ENCODE measurements around the gene MCAM.

The MCAM gene, protein sequence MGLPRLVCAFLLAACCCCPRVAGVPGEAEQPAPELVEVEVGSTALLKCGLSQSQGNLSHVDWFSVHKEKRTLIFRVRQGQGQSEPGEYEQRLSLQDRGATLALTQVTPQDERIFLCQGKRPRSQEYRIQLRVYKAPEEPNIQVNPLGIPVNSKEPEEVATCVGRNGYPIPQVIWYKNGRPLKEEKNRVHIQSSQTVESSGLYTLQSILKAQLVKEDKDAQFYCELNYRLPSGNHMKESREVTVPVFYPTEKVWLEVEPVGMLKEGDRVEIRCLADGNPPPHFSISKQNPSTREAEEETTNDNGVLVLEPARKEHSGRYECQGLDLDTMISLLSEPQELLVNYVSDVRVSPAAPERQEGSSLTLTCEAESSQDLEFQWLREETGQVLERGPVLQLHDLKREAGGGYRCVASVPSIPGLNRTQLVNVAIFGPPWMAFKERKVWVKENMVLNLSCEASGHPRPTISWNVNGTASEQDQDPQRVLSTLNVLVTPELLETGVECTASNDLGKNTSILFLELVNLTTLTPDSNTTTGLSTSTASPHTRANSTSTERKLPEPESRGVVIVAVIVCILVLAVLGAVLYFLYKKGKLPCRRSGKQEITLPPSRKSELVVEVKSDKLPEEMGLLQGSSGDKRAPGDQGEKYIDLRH

DNA sequence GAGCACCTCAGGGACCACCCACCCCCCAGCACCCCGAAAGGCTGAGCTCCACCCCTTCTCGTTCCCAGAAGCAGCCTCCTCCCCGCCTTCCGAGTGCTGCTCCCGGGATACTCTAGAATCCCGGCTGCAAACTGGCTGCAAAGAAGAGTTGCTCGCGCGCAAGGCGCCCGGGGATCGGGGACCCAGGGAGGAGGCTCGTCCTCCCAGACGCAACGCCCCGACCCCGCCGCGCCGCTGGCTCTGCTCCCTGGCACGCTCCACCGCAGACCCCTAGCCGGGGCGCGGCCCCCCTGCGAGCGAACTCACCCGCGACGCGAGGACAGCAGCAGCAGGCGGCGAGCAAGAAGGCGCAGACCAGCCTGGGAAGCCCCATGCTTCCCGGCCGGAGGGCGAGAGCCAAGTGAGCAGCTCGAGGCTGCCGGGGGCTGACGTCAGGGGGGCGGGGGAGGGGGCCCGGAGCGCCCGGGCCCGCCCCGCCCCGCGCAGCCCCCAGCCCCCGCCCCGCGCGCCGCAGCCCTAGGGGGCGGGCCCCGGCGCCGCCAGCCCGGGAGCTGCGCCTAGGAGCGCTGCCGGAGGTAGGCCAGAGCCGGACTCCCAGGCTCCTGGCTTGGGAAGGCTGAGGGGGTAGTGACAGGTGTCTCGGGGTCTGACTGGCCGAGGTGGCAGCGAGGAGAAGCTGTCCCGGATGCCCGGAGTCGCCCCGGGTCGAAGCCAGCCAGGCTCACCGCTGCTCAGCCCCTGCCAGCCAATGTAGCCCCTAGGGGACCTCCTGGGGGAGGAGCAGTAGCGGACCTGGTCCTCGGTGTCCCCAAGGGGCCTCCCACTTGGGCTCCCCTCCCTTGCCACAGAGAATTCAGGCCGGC is at the start of gene MCAM:
TSS of gene MCAM (minus strand) at position 402 of the 863 bp plus-strand sequence. CDS start at position 373, 29 bp downstream.
- POLR2A ChIA-PET = interaction anchor here (0.8 to 3.7 kb wide), 13 partner anchors 9 to 266 kb away, joined by 3 to 17 read pairs (median 3); partner anchors contain the start of genes CBL, DPAGT1 and RNF26
- TF ChIP-seq SP1 (IDR thresholded peaks at IDR 0.05) (no peak), L3MBTL2 (conservative IDR thresholded peaks at IDR 0.05) (peak; percentile 56)
- peak; percentile 72 for DNase-seq (ENCODE audit: extremely low spot score)
- CTCF ChIA-PET = interaction anchor here (0.6 to 1.3 kb wide), 3 partner anchors 23 to 157 kb away, joined by 3 read pairs; no protein-coding TSS in a partner anchor

DNA sequence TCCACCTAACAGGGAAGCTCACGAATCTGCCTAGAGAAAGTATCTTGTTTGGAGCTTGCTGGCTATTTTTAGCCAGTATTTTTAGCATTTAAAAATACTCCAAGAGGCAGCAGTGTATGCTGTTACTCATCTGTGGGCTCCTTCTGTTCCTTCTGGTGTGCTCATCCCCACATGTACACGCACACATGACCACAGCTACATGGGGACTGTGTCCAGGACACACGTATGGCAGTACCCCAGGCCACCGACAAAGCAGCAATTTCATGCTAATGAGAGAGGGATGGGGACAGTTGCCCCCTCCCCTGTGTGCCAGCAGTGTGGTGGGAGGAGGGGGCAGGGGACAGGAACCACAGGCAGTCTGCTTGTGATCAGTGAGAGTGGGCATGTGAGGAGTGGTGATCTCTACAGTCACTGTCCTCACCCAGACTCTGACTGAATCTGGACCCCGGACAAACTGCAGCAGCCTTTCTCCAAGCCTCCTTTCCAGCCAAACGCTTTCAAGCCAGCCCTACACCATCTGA is 48.2 kb upstream of the MCAM start:
- CTCF ChIA-PET = interaction anchor here (0.5 to 1.6 kb wide), 6 partner anchors 9 to 793 kb away, joined by 3 to 7 read pairs (median 4); partner anchors contain the start of gene C1QTNF5
- TF ChIP-seq FOXA1 (IDR thresholded peaks at IDR 0.05) (no peak), ELF4 (IDR thresholded peaks at IDR 0.05) (no peak), L3MBTL2 (conservative IDR thresholded peaks at IDR 0.05) (no peak)
- no peak for DNase-seq (ENCODE audit: extremely low spot score)
- POLR2A ChIA-PET = interaction anchor here (1.6 kb wide), 1 partner anchor 31 kb away, joined by 4 read pairs; the partner anchor contains the start of gene RNF26

DNA sequence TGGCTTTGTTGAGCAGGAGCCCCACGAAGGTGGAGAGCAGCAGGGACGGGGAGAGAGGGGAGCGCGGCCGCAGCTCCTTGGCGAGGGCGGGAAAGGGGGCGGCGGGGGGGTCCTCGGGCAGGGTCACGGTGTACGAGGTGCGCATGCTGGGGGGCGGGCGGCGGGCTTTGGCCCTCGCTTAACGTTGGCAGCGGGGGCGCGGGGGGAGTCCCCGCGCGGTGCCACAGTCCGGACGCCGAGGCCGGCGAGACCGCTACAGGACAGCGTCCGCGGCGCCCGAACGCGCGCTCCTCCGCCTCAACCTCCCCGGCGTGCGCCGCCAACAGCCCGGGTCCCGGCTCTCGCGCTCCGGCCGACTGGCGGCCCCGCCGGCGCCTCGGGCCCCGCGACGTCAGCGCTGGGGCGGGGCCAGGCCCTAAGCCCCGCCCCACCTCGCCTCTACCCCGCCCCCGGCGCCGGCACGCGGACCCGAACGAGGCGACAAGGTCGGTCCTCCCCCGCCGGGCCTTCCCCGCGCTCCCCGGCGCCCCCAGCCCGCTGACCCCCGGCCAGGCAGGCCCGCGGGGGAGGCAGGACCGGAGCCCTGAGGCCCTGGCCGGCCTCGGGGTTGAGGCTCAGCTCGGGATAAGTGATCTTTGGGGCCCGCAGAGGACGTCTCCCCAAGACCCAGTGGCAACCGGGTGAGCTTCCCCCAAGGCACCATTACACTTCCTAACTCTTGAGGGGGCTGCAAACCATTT is 47.1 kb upstream of the MCAM start:
- DNase-seq (ENCODE audit: extremely low spot score) = peak; percentile 93
- TF ChIP-seq FOXM1 (IDR thresholded peaks at IDR 0.05; ENCODE audit: borderline replicate concordance) = no peak
- peak; percentile 32; the same call in 1 of the 2 replicates for TF ChIP-seq L3MBTL2 (conservative IDR thresholded peaks at IDR 0.05)
- ChIA-PET CTCF (interaction anchor here (1.3 to 1.6 kb wide), 4 partner anchors 8 to 26 kb away, joined by 3 to 7 read pairs (median 4); partner anchors contain the start of gene C1QTNF5), POLR2A (interaction anchor here (1.6 kb wide), 1 partner anchor 30 kb away, joined by 4 read pairs; the partner anchor contains the start of gene RNF26)

DNA sequence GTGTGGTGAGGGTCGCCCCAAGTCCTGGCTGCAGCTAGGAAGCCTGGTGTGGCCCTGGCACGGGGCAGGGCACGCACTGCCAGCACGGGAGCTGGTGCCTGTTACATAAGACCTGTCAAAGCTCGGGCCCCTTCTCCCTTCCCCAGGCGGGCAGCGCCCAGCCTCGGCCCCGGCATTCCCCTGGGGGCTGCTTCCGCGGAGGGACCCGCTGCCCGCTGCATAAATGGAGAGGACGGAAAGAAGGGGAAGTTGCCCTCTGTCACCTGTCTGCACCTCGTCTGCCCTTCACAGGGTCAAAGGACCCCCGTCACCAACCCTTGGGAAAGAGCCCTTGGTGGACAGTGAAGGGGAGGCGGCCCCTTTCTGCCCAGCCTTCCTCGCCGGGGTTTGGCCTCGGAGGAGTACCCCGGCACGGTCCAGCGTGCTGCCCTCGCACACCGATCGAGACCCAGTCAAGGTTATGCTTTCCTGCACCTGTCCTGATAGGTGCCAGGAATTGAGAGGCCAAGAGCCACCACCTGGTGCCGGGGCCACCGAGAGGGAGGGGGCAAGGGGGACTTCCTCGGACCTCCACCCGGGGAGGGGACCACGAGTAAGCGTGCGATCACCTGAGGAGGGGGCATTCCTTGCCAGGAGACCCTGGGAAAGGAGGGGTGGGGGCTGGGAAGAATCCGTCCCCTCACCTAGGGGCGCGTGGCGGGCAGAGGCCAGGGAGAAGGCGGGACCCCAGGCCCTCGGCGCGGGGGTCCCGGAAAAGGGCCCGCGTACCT is 46.3 kb upstream of the MCAM start:
- DNase-seq (ENCODE audit: extremely low spot score) = no peak
- POLR2A ChIA-PET = no interaction called here

DNA sequence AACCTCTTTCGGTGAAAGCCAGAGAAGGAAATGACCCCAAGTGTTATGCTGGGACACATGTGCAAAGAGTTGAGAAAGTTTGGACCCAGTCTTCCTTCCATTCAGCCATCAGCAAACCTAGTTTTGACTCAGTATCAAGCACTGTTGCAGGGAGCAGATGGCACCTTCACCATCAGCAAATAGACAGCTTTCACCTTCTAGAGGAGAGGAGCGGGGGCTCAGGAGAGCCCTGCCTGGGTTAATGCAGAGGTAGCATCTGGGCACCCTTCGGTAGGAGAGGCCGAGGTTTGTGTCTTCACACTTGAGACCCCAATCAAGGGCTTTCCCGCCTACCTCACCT is 45.8 kb upstream of the MCAM start:
- ChIA-PET POLR2A (interaction anchor here (1.4 kb wide), 1 partner anchor 24 kb away, joined by 4 read pairs; no protein-coding TSS in a partner anchor), CTCF (interaction anchor here (0.7 to 2.4 kb wide), 4 partner anchors 18 to 216 kb away, joined by 4 to 11 read pairs (median 8); partner anchors contain the start of gene USP2)
- no peak for DNase-seq (ENCODE audit: extremely low spot score)

More for the DNA sequence above, 46.3 kb upstream of the MCAM start:
- CTCF ChIA-PET = interaction anchor here (0.7 to 2.3 kb wide), 3 partner anchors 23 to 216 kb away, joined by 4 to 11 read pairs (median 8); no protein-coding TSS in a partner anchor
- TF ChIP-seq TARDBP (IDR thresholded peaks at IDR 0.05) = no peak
- no peak for TF ChIP-seq FOXM1 (IDR thresholded peaks at IDR 0.05; ENCODE audit: borderline replicate concordance)
- no peak for TF ChIP-seq LEF1 (IDR thresholded peaks at IDR 0.05; ENCODE audit: borderline replicate concordance)
- TF ChIP-seq L3MBTL2 (conservative IDR thresholded peaks at IDR 0.05) = no peak
- no peak for TF ChIP-seq CTBP1 (IDR thresholded peaks at IDR 0.05; ENCODE audit: borderline replicate concordance)

DNA sequence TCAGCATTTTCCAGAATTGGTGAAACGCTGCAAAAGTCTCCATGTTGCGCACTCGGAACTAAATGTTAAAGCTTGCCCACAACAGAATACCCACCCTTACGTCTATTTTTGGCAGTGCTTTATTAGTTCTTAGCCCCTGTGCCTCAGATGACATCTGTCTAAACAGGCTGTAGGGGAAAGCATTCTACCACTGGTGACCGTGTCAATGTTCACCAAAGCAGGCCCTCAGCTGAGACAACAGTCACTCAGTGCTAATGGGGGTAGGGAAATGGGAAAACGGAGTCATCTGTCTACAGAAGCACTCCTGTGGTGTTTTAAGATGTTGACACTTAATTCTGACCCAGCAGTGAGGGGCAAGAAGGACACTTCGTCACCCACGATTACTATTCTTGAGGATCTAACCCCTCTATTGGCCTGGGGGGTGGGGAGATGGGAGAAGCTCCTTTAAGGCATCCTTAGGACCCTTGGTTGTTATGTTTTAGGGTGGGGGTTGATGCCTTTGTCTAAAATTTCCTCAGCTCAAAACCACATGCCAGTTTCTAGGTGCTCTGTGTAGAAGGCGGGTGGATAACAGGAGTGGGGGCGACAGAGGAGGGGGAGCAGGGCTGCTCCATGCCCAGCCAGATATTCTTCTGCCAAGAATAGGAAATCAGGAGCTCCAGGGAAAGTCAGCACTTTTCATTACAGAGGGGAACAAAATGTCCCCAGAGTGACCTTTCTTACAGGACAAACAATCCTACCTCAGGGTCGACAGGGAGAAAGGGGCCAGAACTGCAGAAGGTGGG is 45.2 kb upstream of the MCAM start:
- ChIA-PET CTCF (interaction anchor here (0.6 to 2.4 kb wide), 8 partner anchors 8 to 215 kb away, joined by 3 to 11 read pairs (median 6); partner anchors contain the start of gene USP2), POLR2A (interaction anchor here (0.9 to 1.4 kb wide), 3 partner anchors 19 to 28 kb away, joined by 3 to 4 read pairs (median 4); partner anchors contain the start of gene RNF26)
- DNase-seq (ENCODE audit: extremely low spot score) = no peak
- no peak for TF ChIP-seq HDGF (IDR thresholded peaks at IDR 0.05; ENCODE audit: borderline replicate concordance)

More for the DNA sequence above, 45.8 kb upstream of the MCAM start:
- no peak for TF ChIP-seq ELF4 (IDR thresholded peaks at IDR 0.05)
- TF ChIP-seq TARDBP (IDR thresholded peaks at IDR 0.05) = no peak
- TF ChIP-seq FOXM1 (IDR thresholded peaks at IDR 0.05; ENCODE audit: borderline replicate concordance) = no peak
- no peak for TF ChIP-seq NFRKB (IDR thresholded peaks at IDR 0.05)
- TF ChIP-seq, protein P1, sequence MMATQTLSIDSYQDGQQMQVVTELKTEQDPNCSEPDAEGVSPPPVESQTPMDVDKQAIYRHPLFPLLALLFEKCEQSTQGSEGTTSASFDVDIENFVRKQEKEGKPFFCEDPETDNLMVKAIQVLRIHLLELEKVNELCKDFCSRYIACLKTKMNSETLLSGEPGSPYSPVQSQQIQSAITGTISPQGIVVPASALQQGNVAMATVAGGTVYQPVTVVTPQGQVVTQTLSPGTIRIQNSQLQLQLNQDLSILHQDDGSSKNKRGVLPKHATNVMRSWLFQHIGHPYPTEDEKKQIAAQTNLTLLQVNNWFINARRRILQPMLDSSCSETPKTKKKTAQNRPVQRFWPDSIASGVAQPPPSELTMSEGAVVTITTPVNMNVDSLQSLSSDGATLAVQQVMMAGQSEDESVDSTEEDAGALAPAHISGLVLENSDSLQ (IDR thresholded peaks at IDR 0.05) = no peak
- no peak for TF ChIP-seq FOXK2 (IDR thresholded peaks at IDR 0.05)
- no peak for TF ChIP-seq FOXA1 (IDR thresholded peaks at IDR 0.05)
- TF ChIP-seq HDGF (IDR thresholded peaks at IDR 0.05; ENCODE audit: borderline replicate concordance) = no peak
- TF ChIP-seq BHLHE40 (IDR thresholded peaks at IDR 0.05; ENCODE audit: borderline replicate concordance) = no peak
- TF ChIP-seq ARNT (IDR thresholded peaks at IDR 0.05) = no peak
